Measurements from ENCODE around the gene ASCC3.

- no peak for TF ChIP-seq RAD21 (conservative IDR thresholded peaks at IDR 0.05 in 1 of 2, IDR thresholded peaks at IDR 0.05 in 1 of 2)
- no peak for TF ChIP-seq SMC3 (IDR thresholded peaks at IDR 0.05)
- TF ChIP-seq MAX (IDR thresholded peaks at IDR 0.05) = no peak
- TF ChIP-seq MAZ (IDR thresholded peaks at IDR 0.05; ENCODE audit: borderline replicate concordance, low read depth, low read length) = no peak
- no peak for TF ChIP-seq ESRRA (IDR thresholded peaks at IDR 0.05; ENCODE audit: borderline replicate concordance, low read length)
- no peak for TF ChIP-seq CTCF (IDR thresholded peaks at IDR 0.05)
Measured at GRCh38 chr6:100577425-100577824, 303.7 kb downstream of the ASCC3 start.
